SK-N-DZ (cell line): ENCODE results near the gene TSEN54.
"Not testable (repeated sequence)": the region's sequence is repeated elsewhere in the genome, so short reads cannot be mapped to it uniquely, and the experiment has no call there.

ENCODE experiments used
- DNase-seq: peaks from one replicate; pipeline ENCODE4 v3.0.0-alpha.2; 2015; ENCODE audit warnings: low spot score

The TSEN54 gene

DNA sequence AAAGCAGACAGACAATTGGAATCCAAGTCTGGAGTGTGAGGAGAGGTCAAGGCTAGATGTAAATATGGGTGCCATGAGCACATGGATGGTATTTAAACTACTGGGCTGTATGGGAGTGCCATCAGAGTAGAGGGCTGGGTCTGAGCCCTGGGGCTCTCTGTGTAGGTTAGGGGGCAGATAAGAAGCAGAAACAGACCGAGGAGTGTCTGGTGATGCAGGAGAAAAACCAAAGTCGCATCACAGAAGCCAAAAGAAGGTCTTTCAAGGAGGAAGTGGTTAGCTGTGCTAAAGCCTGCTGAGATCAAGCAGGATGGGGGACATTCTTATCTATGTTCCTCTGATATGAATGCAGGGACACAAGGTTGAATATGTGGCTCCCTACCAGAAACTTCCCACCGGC is 1.9 kb downstream of the TSEN54 start:
- no peak for DNase-seq

DNA sequence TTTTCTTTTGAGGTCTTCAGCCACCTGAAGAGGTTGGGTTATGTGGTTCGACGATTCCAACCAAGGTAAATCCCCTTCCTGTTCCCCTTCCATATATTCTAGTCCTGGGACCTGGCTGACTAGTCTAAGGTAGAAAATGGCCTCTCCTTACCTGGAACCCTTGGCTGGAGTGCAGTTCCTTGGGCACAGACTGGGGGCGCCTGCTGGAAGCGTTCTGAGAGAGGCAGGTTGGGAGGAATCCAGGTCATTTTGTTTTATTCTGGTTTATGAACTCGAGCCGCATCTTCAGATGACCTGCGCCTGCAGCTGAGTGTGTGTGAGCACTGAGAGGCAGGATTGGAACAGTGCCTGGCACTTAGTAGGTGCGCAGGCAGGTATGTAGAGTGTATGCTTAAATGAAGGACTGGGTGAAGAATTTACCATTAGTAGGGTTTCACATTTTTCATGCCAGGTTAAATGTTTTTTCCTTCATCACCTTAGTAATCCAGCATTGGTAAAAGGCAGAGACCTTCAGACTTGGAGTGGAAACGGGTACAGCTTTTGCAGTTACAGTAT is 2.7 kb downstream of the TSEN54 start:
- DNase-seq = no peak

DNA sequence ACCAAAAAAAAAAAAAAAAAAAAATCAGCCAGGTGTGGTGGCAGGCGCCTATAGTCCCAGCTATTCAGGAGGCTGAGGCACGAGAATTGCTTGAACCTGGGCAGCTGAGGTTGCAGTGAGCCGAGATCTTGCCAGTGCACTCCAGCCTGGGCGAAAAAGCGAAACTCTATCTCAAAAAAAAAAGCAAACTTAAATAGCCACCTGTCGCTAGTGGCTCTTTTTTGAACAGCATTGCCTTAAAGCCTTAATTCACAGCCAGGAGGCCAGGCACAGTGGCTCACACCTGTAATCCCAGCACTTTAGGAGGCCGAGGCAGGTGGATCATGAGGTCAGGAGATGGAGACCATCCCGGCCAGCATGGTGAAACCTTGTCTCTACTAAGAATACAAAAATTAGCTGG is 4.1 kb downstream of the TSEN54 start:
- not testable (repeated sequence) for DNase-seq

DNA sequence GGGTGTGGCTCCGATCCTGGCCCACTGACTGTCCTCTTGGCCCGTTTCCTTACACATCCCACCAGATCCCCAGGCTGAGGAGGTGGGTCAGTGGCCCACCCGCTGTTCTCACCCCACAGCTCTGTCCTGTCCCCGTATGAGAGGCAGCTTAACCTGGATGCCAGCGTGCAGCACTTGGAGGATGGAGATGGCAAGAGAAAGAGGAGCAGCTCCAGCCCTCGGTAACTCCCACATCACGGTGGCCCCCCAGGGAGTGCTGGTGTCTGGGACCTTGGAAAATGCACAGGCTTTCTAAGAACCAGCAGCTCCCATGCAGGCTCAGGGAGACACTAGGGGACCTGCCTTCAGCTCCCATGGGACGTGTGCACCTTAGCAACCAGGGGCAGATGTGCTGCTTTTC is 5.0 kb downstream of the TSEN54 start:
- no peak for DNase-seq

DNA sequence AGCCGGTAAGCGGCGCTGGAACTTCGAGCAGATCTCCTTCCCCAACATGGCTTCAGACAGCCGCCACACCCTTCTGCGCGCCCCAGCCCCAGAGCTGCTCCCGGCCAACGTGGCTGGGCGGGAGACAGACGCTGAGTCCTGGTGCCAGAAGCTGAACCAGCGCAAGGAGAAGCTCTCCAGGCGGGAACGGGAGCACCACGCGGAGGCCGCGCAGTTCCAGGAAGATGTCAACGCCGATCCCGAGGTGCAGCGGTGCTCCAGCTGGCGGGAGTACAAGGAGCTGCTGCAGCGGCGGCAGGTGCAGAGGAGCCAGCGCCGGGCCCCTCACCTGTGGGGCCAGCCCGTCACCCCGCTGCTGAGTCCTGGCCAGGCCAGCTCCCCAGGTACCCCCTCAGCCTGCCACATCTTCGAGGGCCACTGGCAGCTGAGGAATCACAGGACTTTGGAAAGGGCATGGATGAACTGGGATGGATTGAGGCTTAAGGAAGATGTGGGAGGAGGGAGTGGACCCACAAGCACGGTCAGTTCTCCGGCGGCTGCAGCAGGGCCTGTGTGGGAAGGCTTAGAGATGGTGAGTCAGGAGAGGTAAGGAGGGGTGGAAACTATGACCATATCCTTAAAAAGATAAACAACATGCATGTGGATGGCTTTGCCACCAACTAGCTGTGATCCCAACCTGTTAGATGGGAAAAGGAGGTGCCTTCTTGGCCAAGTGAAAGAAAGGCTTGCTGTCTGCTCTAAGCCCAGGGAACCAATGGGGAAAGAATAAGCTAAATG is 5.8 kb downstream of the TSEN54 start:
- DNase-seq = no peak

DNA sequence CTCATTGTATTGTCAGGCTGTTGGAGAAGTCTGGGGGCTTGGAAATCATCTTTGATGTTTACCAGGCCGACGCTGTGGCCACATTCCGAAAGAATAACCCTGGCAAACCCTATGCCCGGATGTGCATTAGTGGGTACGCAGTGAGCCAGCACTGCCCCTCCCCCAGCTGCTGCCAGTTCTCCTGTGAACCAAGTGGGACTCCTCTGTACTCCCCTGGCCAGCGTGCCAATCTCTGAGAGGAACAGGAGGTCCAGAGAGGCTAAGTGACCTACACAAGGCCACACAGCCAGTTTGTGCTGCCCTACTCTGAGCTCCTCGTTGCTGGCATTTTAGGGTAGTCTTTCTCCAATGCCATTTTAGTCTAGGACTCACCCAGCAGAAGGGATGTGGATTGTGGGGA is 7.3 kb downstream of the TSEN54 start:
- DNase-seq = no peak

DNA sequence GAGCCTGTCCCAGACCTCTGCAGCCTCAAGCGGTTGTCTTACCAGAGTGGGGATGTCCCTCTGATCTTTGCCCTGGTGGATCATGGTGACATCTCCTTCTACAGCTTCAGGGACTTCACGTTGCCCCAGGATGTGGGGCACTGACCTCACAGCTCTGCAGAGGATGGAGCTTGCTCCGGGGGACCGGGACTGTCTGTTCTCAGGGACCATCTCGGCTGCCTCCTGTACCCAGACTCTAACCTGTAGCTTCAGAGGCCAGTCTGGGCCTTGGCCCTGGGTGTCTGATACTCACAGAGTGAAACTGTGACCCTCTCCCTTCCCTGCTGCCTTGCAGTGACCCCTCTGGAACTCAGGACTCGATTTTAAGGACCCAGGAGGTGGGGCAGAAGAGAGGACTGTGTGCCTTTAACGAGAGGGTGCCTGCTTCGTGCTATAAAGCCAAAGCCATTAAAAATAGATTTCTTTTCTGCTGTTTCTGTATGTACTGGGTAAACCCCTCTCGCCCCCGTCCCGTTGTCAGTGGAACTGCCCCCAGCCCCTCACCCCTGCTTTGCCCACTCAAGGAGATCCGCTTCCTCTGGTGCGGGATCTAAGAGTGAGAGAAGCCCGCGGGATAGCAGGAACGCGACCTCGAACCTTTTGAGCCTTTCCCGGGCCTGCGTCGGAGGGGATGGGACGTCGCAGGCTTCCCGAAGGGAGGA is 8.1 kb downstream of the TSEN54 start:
- DNase-seq = no peak

DNA sequence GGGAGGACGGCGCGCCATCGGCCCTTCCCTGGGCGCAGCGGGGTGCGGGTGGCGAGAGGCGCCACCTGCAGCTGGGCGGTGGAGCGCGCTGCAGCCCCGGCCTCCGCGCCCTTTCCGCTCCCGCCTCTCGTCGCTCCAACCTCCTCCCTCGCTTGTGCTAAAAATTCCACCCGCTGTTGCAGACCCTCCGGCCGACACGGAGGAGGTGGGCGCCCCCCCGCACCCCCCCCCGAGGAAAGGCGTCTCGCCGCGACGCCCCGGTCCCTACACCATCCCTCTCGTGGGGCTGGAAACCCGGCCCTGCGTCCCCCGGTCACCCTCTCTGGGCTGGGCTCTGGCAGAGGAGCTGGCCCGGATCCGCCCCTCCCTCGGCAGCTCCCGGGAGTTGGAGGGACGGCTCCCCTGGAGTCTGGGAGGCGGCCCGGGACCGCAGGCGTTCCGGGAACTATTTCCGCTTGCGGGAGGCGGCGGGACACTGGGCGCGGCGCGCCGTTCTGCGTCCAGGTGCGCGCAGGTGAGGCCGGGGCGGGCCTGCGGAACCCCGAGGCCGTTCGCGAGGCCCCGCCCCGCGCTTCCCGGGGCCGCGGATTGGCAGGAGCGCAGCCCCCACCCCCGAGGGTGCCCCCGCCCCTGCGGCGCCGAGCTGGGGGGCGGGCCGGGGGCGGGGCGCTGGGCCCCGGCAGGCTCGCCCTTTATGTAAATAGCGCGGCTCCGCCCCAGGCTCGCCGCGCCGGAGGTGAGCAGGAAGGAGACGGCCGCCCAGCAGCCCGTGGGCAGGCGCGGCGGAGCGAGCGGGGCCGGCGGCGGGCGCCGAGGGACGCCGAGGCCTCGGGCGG is 8.9 kb downstream of the TSEN54 start, which contains the start of gene LLGL2:
Gene LLGL2 (plus strand): TSS at position 728 of the 836 bp plus-strand sequence. CDS start 17,730 bp downstream, outside the sequence.
- peak; percentile 73 for DNase-seq

DNA sequence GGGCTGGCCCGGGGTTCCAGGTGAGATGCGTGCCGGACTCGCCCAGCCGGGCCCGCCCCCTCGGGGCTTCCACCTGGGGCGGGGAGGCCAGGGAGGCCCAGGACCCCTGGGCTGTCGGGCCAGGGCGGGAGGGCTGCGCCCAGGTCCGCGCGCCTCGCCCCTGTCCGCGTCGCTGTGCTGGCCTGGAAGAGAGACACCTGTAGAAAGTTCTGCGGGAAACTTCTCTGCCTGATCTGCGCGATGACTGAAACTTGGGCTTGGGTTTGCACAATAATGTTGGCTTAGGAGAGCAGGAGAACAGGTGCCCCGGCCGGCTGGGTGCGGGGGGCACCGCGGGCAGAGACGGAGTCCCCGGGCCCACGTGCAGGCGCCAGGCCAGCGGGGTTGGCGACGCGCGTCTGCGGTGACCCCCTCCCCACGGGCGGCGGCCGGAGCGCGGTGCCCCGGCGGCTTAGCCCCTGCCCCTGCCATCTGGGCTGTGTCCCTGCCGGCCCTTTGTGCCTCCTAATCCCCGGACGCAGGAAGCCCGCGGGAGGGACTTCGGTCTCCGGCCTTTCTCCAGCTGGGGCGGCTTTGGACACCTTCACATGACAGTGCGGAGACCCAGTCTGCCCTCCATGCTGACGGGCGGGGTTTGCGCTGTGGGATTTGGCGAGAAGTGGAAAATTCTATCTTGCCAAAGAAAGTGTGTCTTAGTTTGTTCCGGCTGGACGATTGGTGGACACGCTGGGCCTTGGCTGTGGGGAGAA is 9.7 kb downstream of the TSEN54 start:
- DNase-seq = no peak

DNA sequence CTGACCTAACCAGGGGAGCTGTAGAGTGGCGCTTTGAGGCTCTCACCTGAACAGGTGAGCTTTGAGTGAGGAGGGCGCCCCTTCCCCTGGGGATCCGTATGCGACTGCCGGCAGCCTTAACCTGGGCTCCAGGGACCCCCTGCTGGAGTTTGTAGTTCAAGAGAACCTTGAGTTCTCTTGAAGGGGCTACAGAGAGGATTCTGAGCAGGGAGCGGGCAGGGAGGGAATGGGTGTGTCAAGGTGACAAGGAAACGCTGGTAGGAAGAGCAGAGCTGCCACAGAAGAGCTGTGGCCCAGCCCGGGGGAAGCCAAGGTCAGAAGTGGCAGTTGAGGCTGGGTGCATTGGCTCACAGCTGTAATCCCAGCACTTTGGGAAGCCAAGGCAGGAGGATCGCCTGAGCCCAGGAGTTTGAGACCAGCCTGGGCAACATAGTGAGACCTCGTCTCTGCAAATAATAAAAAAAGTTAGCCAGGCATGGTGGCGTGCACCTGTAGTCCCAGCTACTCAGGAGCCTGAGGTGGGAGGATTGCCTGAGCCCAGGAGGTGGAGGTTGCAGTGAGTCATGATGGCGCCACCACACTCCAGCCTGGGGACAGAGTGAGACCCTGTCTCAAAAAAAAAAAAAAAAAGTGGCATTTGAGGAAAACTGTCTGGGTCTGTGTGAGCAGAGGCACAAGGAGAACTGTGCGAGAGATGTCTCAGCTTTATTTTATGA is 10.4 kb downstream of the TSEN54 start:
- DNase-seq = no peak

DNA sequence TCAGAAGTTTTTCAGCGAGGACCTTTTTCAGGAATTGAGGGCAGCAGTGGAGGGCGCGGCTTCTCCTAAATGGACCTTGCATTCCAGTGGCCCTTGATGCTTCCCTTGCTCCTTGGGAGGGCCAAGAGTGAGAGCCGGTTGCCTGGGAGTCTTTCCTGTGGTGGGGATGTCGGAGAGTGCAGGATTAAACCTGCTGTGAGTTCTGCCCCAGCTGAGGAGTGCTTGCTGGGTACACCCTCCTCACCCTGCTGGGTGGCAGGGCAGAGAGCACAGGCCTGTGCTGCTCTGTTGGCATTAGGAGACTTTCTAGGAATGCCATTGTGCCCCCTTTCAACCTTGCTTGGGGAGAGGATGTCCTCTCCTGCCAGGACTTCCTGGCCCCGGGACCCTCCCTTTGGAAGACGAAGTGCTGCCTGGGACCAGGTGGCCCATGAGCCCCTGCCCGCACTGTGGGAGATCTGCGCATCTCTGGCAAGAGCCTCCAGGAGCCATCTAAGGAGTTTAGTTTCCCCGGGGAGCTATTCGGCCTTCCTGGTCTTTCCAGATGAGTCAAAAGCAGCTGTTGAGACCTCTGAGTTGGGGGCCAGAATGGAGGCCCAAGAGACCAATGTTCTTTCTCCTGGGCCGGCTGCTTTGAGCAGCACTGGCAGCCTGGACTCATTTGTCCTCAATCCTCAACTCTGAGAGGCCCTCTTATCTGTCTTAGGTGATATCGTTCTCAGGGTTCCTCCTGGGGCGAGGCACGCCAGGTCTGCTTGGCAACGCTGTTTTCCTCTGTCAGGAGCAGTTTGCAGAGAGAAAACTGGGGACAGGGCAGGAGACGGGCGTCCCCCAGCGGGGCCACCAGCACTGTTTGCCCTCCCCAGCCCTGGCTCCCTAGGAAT is 14.8 kb downstream of the TSEN54 start:
- no peak for DNase-seq

DNA sequence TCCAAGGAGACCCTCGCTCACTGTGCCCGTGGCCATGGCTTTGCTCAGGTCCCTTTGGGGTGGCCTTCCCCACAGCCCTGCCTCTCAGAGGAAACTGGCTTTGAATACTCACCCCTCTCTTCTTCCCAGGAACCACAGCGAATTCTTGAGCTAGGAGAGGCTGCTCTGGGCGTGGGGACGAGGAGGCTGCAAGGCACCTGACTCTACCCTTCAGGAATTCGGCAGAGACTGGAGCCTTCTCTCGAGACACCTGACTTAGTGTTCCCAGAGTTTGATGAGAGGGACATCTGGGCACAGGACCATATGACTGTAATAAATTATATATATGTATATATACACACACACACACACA is 15.4 kb downstream of the TSEN54 start:
- DNase-seq = no peak

DNA sequence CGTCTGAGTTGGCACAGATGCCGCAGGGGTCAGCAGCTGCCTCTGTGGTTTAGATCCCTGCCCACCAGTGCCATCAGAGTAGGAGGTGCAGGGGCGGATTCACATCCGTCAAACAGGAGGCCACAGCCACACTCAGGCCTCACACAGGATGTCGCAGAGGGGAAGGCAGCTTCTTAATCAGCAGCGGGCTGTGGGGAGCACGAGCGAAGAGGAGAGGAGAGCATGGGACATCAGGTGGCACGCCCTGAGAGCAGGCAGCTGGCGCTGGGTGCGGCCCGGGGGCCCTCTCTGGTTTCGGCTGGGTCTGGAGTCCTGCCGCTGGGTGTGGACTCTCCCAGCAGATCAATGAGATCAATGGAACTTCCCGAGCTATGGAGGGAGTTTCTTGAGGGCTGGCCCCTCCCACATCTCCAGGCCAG is 18.8 kb downstream of the TSEN54 start:
- no peak for DNase-seq

DNA sequence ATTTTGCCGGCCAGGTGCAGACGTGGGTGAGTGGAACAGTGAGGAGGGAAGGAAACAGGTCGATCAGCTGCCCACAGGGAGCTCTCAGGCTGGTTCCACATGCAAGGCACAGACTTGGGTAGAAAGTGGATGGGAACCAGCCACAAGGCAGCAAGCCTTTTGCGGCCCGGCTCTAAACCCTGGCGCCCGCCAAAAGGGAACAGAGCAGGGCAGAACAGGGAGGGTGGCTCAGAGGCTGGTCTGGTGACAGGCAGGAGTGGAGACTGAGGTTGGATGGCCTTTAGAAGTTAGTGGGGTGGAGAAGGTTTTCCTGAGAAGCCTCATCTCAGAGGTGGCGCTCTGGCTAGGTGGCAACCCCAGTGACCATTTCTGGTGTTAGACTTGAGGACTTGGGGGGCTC is 19.5 kb downstream of the TSEN54 start:
- DNase-seq = no peak

DNA sequence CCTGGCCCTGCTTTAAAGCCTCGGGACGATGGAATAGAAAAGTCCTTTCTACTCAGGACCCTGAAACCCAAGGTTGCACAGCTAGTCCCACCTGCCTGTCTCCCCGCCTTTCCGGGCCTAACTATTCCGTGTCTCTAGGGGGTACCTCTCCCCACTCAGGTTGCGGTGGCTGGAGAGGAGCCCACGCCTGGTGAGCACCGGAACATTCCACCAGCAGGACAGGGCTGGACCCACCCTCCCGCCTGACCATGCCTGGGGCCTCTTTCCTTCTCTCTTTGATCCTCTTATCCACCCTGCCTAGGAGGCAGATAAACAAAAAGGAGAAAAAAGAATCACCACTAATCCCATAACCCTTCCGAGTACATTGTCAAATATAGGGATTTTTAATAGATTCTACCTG is 20.0 kb downstream of the TSEN54 start:
- DNase-seq = no peak

DNA sequence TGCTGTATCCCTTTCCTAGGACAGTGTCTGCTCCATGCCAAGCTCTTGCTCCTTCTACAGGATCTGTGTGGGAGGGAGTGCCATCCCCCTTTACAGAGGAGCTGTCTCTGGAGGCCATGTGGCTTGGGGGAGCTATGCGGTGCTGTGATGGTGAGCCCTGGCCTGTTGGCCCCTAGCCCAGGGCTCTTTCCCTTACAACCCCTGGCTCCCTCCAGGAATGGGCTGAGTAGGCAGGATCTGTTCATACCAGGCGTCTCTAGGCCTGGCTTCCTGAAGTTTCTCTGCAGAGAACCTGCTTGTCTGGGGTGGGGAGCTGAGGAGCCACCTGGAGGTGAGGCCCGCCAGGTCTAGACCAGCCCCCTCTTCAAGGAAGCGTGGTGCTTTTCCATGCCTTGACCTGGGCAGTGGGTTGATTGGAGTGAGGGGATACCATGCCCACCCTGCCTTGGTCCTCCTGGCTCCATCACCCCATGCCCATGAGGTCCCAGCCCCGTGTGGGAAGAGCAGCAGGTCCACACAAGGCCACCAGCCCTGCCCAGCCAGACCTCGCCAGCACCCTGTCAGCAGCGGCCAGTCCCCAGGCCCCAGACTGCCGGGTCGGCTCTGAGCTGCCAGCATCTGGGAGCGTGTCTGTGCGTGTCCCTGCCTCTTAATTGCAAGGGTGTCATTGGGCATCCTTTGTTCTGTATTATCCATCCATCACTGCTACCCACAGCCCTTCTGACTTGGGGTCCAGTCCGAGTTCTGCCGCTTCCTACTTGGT is 23.8 kb downstream of the TSEN54 start:
- DNase-seq = no peak

DNA sequence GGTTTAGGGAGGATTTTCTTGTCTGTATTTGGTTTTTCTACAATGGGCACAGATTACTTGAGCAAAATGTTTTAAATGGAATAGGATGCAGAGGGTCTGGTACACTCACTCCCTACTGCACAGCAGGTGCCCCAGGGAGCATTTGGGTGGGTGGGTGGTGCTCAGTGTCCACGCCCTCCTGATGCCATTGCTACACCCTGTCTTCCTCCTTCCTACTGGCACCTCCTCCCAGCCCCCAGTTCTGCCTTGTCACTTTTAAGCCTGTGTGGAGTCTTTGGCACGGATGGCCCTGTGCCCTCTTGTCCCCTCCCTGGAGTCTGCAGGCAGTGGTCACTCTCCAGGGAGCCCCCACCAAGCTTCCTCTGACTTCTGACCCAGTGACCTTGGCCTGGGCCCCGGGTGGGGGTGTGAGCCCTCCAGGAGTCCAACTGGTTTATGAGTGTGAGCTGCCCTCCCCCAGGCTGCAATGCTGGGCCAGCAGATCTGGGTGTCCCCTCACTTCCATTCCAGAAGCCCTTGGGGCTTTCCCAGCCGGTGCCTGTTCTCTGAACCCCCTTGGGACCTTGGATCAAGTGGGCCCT is 24.7 kb downstream of the TSEN54 start:
- no peak for DNase-seq

DNA sequence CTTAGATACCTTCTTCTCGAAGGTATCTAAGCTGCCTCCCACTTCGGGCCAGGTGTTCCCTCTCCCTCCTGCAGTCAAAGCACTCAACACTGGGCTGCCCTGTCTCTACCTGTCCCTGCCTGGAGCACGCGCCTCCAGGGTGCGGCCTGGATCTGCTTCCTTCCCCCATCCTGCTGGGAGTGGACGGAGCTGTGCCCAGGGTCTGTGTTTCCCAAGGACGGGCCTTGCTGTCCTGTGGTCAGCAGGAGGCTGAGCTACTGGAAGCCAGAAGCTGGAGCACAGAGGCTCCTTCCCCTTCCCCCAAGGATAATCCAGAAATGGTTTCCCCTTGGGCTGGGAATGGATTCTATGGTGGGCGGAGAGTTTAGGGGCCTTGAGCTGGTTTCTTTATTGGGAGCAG is 25.9 kb downstream of the TSEN54 start:
- DNase-seq = no peak
